GM20431 (cell line): ENCODE measurements around the gene DOK5.

Source experiments
- in situ Hi-C: fragments of 300-500 bp; cut with MseI, MboI; formaldehyde crosslinking; loops from one replicate; pipeline ENCODE4 v1.15.0; 2020; ENCODE audit warnings: low sequenced_read_pairs; ENCODE audit not compliant: unreplicated experiment

The DOK5 gene

DNA sequence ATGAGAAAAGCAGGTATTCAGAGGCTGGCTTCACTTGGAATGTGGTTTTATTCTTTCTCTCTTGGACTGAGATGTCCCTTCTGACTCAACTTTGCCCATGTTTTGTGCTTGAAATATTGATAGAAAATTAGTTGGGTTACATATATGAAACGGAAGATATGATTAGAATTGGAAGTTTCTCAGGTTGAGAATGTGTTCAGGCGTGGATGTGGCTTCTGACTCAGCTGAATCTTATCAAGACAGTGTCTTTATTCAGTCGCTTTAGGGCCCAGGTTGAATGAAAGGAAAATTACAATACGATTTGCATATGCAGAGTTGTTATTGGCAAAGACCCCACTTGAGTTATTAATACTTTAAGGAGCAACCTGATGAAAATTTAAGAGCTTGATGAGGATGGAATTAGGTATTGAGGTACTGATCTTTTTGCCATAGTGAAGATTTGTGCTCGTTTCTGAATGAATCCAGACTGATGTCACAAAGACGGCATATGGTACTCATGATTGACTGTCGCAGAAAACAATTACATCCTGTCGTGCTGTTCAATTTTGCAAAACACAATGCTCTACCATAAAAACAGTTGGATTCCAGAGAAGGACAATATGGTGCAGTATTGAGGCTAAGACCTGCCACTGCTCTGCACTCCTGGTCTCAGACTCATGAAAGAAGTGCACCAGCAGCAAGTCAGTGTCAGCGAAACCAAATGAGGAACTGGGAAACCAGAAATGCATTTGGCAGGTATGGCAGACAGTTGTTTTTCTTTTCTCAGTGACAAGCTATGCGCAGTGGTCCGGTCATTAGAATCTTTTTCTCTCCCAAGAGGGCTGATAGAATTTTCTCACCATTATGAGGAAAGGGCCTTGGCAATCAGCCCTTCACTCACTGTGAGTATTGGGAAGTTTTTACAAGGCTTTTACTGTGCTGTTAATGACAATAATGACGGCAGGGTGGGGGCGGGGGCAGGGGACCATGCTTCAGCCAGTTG lies 158.3 kb downstream of the DOK5 start:
- in situ Hi-C loops = no loop called here

DNA sequence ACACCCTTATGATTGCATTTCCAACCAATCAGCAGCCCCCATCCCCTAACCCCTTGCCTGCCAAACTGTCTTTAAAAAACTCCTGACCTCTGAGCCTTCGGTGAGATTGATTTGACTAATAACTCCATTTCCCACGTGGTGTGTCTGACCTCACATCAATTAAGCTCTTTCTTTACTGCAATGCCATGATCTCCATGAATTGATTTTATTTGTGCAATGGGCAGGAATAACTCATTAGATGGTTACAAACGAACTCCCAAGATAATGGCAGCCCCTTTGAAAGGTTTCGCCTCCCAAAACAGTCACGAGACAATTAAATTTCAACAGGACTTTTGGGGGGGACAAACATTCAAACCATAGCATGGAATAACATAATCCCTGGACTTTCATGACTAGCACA lies 161.2 kb downstream of the DOK5 start:
- in situ Hi-C loops = no loop called here

DNA sequence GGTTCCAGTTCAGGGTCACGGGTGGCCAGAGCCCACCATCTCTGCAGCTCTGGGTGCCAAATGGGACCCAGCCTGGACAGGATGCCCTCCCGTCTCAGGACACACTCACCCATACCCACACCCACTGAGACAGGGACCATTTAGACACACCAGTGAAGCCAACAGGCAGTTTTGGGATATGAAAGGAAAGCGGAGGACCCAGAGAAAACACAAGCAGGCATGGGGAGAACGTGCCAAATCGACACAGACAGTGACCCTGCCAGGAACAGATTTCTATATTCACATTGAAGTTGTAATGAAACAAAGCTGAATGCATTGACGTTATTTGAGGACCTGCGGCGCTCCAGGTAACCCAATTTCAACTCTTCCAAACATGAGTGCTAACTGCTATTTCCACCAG lies 164.5 kb downstream of the DOK5 start:
- in situ Hi-C loops = loop anchor here (10.0 kb wide), 2 partner anchors 415 to 535 kb away; no protein-coding TSS in a partner anchor

DNA sequence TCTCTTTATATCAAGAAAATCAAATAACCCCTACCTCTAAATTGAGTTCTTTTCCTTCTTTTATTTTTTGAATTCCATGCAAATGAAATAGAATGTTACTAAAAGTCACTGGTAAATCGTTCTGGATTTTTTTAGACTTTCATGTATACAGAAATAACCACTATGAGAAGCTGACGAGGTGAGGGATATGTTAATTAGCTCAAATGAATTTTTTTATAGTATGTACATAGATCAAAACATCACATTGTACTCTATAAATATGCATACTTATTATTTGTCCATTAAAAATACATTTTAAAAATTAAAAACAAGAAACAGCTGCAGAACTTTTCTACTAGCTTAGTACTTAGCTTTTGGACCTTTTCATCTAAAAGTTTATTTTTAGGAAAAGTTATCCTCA lies 165.4 kb downstream of the DOK5 start:
- in situ Hi-C loops = loop anchor here (10.0 kb wide), 2 partner anchors 416 to 536 kb away; no protein-coding TSS in a partner anchor

DNA sequence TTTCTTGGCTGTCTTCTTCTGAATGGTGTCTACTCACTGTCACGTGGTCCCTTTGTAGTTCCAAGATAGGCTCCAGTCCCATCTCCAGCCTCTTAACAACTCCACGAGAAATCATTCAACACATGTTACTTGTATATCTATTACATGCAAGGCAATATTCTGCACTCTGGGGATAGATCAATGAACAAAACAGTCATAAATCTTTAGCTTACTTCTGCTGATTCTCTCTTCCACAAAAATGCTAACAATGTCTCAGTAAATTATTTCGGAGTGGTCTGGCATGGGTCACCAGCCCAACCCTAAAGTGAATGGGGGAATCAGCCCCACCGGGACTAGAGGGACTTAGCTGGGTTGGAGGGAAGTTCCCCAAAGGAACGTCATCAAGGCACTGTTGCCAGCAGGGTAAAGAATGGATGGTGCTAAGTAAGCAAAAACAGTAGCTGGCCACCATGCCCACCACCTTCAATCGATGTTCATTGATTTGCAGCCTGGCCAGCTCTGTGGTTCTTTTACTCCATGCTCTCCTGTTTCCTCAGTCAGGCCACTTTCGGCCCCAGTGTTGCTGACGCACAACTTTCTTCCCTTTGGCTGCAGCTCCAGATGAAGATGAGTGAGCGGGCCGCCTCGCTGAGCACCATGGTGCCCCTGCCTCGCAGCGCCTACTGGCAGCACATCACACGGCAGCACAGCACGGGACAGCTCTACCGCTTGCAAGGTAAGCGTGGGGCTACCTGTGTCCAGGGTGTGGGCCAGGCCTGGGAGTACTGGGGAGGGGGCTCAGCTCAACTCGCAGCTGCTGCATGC lies 167.7 kb downstream of the DOK5 start:
- in situ Hi-C loops = loop anchor here (10.0 kb wide), 2 partner anchors 418 to 538 kb away; no protein-coding TSS in a partner anchor

DNA sequence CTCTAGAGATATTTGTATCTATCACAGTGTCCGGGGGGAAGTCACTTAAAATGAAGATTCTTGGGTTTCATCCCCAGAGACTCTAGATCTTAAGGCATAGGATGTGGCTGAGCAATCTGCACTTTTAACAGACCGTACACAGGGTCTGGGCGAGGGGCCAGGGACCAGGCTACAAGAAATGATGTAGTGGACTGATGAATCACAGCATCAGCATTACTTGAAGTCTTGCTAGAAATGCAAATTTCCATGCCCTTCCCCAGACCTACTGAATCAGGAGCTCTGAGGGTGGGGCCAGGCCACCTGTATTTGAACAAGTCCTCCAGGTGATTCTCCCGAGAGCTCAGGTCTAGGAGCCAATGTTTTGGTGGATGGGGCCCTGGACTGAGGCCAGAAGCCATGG lies 168.4 kb downstream of the DOK5 start:
- in situ Hi-C loops = loop anchor here (10.0 kb wide), 2 partner anchors 419 to 539 kb away; no protein-coding TSS in a partner anchor

DNA sequence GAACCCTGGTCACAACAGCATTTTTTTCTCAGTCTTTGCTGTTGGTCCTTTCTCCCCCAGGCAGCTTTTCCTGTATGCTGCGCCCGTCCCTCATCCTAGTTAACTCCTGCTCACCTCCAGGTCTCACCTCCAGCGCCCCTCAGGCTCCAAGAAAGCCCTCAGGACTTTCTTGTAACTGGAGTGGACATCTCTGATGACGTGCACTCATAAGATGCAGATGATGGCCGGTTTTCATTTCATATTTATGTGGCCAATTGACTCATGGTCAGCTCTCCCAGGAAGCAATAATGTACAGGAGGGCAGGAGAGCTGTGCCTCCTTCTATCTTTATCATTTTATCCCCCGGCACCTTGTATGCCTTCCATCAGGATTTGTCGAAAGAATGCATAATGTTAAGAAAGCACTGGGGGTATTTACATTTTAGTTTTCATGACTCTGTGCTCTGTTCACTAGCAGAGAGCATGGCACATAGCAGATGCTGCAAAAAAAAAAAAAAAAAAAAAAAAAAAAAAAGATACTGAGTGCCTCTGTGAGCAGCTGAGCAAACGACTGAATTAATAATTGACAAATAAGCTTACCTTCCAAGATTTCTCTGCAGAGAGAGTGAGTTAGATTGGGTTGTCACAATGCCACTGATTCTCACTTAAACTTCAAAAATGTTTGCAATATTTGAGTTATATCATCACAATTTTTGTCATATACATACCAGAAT lies 170.2 kb downstream of the DOK5 start:
- in situ Hi-C loops = loop anchor here (10.0 kb wide), 2 partner anchors 421 to 541 kb away; no protein-coding TSS in a partner anchor

DNA sequence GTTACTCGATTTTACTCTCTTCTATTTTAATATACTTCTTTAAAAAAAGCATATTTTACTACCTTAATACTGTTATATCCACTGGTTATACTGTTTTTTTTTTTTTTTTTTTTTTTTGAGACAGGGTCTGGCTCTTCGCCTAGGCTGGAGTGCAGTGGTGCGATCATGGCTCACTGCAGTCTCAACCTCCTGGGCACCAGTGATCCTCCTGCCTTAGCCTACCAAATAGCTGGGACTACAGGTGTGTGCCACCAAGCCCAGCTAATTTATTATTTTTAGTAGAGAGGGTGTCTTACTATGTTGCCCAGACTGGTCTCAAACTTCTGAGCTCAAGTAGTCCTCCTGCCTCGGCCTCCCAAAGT lies 170.7 kb downstream of the DOK5 start:
- in situ Hi-C loops = loop anchor here (10.0 kb wide), 2 partner anchors 421 to 541 kb away; no protein-coding TSS in a partner anchor

DNA sequence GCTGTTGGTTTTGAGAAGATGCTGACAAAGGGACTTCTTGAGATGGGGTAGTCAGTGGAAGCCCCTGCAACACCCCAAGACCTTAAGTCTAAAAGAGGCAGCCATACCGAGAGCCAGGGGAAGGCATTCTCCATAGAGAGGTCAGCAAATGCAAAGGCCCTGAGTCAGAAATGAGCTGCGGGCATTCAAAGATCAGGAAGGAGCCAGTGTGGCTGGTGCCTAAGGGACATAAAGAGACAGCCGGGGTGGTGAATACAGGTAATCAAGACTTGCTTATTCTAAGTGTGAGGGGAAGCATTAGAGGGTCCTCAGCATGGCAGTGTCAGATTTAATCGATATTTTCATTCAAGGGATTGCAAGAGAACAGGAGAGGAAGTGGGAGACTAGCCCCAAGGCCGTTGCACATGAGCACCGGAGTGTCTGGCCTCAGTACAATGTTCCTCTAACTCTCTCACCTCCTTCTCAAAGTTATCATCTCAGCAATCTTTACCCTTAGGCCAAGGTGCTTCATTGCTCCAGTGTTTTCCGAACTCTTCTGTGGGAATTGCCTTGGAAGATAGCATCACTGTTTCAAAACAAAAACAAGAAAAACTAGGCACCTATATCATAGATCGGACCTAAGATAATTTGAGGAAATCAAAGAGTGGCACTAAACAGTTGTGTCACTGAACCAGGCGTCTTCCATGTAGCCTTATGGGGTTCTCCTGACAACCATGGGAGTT lies 173.2 kb downstream of the DOK5 start:
- in situ Hi-C loops = loop anchor here (10.0 kb wide), 2 partner anchors 424 to 544 kb away; no protein-coding TSS in a partner anchor

DNA sequence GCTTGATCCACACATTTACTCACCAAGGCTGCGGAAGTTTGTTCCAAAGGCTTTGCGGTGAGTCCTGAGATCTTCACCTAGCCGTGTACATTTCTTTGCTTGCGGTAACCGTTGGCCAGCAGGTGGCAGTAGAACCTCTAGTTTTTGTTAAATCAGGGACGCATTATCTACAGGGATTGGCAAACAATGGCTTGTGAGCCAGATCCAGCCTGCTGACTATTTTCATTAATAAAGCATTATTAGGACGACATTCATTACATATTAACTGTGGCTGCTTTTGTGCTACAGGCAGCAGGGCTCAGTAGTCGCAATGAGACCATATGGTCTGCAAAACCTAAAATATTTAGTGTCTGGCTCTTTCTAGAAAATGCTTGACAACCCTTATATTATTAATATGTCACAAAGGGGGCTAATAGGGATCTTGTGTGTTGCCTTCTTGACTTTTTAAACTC lies 174.1 kb downstream of the DOK5 start:
- in situ Hi-C loops = loop anchor here (10.0 kb wide), 2 partner anchors 425 to 545 kb away; no protein-coding TSS in a partner anchor

DNA sequence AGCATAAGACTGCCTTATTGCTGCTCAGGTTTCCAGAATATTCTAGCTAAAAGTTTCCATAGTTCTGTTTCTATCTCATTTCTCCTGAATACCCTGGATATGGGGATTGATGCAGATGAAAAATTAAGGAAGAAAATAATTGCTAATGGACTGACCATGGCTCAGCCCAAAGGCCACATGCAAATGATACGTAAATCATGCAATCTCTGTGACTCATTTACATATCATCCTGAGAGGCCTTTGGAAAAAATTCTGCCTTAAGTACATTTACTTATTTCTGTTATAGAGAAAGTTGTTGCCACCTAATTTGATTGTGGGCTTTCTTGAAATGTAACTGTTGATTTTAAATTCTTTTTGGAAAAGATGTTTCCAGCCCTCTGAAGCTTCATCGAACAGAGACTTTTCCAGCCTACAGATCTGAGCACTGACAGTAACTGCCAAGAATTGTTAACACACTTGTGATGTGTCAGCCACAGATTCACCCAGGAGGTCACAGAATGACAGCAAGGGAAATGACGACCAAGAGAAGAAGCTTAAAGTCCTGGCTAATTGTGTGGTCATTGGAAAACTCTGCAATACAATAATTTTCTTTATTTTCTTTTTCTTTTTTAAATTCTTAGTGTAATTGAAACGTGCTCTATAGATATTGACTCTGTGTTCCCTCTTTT lies 174.8 kb downstream of the DOK5 start:
- in situ Hi-C loops = no loop called here

DNA sequence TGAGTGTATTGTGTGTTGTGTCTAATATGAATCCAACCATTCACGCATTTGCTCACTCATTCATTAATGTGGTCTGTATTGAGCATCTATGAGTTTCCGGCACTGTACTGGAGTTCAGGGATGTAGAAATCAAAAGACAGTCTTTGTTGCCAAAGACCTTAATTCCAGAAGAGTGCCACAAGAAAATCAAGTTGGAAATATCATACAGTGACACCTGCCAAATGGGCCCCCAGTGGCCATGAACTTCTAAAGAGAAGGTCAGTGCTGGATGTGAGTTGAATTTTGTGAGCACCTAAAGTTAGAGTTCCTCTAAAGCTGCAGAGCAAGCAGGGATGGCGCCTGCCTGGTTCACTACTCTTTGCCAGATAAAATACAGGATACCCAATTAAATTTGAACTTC lies 175.9 kb downstream of the DOK5 start:
- in situ Hi-C loops = no loop called here

DNA sequence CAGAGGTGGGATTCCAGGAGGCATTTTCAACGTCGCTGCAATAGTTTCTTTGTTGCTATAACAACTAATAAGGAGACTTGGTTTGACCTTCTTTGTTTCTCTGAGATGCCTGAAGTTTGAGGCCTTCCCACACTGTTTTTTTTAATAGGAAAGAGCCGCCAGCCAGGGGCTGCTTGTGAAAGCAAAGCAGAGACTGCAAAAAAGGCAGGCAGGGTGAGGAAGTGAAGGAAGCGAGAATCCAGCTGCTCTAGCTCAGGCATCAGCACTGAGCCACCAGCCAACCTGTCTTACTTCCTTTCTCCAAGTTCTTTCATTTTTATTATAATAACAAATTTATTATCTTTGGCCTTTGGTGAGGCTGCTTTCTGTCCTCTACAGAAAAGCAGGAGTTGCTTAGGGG lies 179.1 kb downstream of the DOK5 start:
- in situ Hi-C loops = no loop called here

DNA sequence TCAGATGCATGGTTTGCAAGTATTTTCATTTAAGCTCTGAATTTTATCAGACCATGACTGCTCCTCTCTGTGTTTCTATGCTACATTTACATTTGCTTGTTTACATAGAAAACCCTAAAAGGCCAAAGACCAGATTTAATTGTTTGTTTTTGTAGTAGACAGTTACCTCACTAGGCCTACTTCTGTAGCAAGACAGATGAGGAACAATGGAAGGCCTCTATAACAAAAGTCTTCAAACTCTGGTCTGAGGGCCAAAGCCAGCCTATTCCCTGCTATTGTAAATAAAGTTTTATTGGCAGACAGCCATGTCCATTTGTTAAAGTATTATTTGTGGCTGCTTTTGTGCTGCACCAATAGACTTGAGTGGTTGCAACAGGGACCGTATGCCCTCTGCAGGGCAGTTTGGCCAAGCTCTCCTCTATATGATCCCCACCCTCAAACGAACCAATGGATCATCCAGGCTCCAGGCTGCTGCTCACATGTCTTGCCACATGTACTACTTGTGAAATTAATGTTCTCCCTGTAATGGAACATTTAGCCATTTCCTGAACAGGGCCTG lies 182.0 kb downstream of the DOK5 start:
- in situ Hi-C loops = no loop called here

DNA sequence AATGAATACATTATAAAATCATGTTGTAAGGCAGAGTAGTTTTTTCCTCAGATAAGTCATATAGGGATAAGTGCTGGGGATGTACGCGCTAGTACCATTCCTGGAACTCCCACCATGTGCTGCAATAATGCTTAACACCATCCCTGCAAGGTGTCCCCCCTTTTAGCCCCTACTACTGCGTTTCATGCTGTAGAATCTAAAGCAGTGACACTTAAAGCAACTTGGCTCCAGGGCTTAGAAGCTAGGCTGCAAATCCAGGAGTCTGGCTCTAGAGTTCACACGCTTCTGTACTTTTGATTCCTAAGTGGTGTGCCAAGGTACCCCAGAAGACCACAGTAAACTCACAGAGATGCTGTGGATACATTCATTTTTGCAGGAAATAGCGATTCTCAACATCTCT lies 183.1 kb downstream of the DOK5 start:
- in situ Hi-C loops = no loop called here

DNA sequence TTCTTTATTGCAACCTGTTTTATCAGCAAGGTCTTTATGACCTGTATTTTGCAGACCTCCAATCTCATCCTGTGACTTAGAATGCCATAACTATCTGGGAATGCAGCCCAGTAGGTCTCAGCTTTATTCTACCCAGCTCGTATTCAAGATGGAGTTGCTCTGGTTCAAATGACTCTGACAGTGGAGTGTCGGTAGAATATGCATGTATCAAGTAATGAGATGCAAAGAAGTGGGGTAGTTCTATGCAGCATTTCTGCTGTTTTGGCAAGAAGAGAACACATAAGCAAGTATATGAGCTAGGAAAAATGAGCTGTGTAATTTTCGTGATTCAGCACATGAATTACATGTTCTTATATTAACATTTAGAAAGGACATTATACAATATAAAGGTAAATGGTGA lies 185.9 kb downstream of the DOK5 start:
- in situ Hi-C loops = no loop called here

DNA sequence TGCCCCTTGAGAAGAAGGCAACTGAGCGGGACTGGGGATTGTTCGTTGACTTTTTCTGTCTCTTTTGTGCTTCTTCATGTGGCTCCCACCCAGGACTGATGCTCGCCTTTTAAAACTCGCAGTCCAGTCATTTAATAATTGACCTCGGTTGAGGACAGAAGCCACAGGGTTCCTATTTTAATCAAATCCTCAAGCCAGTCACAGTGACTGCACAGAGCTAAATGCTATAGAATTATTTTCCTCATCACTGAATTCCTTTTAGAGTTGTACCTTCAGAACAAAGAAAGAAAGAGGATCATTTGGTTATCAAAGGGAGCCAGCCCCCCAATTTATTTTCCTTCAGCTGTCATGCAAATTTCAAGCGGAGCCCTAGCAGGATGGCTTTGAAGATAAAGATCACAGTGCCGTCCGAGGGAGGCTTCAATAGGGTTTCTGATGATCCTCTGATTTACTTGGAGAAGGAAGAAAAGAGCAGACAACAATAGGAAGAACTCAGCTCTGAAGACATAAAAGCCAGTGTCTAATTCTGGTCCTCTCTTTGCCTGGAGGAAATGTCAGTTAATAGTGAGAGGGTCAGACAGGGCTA lies 186.6 kb downstream of the DOK5 start:
- in situ Hi-C loops = no loop called here

DNA sequence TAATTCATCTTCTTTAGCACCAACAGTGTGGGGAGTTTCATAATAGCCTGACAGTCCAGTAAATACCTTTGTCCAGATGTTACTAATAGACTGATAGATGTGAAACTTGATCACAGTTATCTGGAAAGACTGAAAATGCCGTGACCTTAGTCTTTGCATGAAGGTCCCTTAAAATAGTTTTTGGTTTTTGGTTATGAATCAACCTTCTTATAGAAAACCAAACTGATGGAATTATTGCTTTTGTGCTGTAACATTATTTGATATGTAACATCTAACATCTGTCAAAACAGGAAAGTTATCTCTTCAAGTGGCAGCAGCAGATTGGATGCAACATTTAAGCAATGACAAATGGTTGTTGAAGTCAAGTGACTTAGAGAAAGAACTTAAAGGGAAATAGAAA lies 190.4 kb downstream of the DOK5 start:
- in situ Hi-C loops = no loop called here
